H7 (cell line): ENCODE data around the gene ZNF575. TPM values are rescaled to one million over a fixed set of nuclear protein-coding genes. Genes with fewer than 3 reads are reported as not detected.

ENCODE experiments used
- DNase-seq: peaks from one replicate; pipeline ENCODE4 v3.0.0; 2012
- H3K27me3 ChIP-seq: 2 replicates; pipeline ENCODE4 v1.6.0; 2011; ENCODE audit warnings: mild to moderate bottlenecking, low read length; ENCODE audit not compliant: control insufficient read depth, insufficient read depth
- H3K36me3 ChIP-seq: replicated peaks from 2 replicates; pipeline ENCODE4 v1.5.1; 2011; ENCODE audit warnings: low read length; ENCODE audit not compliant: control insufficient read depth, insufficient read depth
- H3K4me3 ChIP-seq: 2 replicates; pipeline ENCODE4 v1.5.1; 2011; ENCODE audit warnings: low read depth, mild to moderate bottlenecking, control low read depth, low read length, moderate library complexity; ENCODE audit not compliant: insufficient read depth
- total RNA-seq: library from RNA; depleted of rRNA; stranded (reverse); fragments of >200 nt; shearing (Covaris generic); gene quantifications from 2 replicates; pipeline ENCODE4 v1.2.3, GENCODE V29; 2014

ZNF575 gene
- total RNA-seq, 1 experiment from 2014 or later = not detected

- Histone ChIP-seq H3K36me3 (peaks cover 2% of the 10 kb centered on the region), H3K27me3 (no peaks in the 10 kb centered on the region), H3K4me3 (no peak overlapping the region)
- DNase-seq = no peak
Observed at GRCh38 chr19:43562226-43562697, 29.3 kb downstream of the ZNF575 start.

GRCh38 chr19:43562698-43563241 is 29.8 kb downstream of the ZNF575 start:
- peaks cover 2% of the 10 kb centered on the region for H3K36me3 ChIP-seq
- H3K4me3 ChIP-seq = no peak overlapping the region
- DNase-seq = no peak
- no peaks in the 10 kb centered on the region for H3K27me3 ChIP-seq

GRCh38 chr19:43563816-43564457 is 30.9 kb downstream of the ZNF575 start:
- DNase-seq = no peak
- no peak overlapping the region for H3K4me3 ChIP-seq
- no peaks in the 10 kb centered on the region for H3K27me3 ChIP-seq
- H3K36me3 ChIP-seq = peaks cover 2% of the 10 kb centered on the region

- Histone ChIP-seq H3K27me3 (no peaks in the 10 kb centered on the region), H3K36me3 (peaks cover 2% of the 10 kb centered on the region), H3K4me3 (no peak overlapping the region)
- no peak for DNase-seq
Observed at GRCh38 chr19:43564800-43565199, 31.8 kb downstream of the ZNF575 start.

GRCh38 chr19:43569657-43570056 is 36.7 kb downstream of the ZNF575 start:
- H3K4me3 ChIP-seq = no peak overlapping the region

GRCh38 chr19:43570174-43570791 is 37.3 kb downstream of the ZNF575 start:
- no peak overlapping the region for H3K4me3 ChIP-seq
- DNase-seq = no peak
- H3K36me3 ChIP-seq = peaks cover 1% of the 10 kb centered on the region
- H3K27me3 ChIP-seq = no peaks in the 10 kb centered on the region

More at GRCh38 chr19:43569657-43570056, 36.7 kb downstream of the ZNF575 start:
- peaks cover 1% of the 10 kb centered on the region for H3K36me3 ChIP-seq
- H3K27me3 ChIP-seq = no peaks in the 10 kb centered on the region
- DNase-seq = no peak

- H3K27me3 ChIP-seq = no peaks in the 10 kb centered on the region
- no peak for DNase-seq
- H3K36me3 ChIP-seq = peaks cover 1% of the 10 kb centered on the region
- no peak overlapping the region for H3K4me3 ChIP-seq
Observed at GRCh38 chr19:43572171-43572588, 39.2 kb downstream of the ZNF575 start.

GRCh38 chr19:43574424-43575155 is 41.6 kb downstream of the ZNF575 start:
- no peaks in the 10 kb centered on the region for H3K27me3 ChIP-seq
- H3K4me3 ChIP-seq = peak overlapping the region; percentile 67
- peaks cover 1% of the 10 kb centered on the region for H3K36me3 ChIP-seq
- DNase-seq = no peak

- H3K4me3 ChIP-seq = peak within 1 kb of the TSS; percentile 67
- DNase-seq = peak; percentile 97
- H3K27me3 ChIP-seq = no peaks in the 10 kb centered on the region
- H3K36me3 ChIP-seq = peaks cover 1% of the 10 kb centered on the region
Observed at GRCh38 chr19:43575156-43575950, 42.4 kb downstream of the ZNF575 start, which contains the start of the genes PINLYP and XRCC1. PINLYP (plus strand) TSS chr19:43575801; CDS start chr19:43577192, 1,391 bp downstream. XRCC1 (minus strand) TSS chr19:43575527; CDS start chr19:43575458, 69 bp downstream.

GRCh38 chr19:43575955-43576878 is 43.2 kb downstream of the ZNF575 start:
- H3K4me3 ChIP-seq = peak overlapping the region; percentile 33
- DNase-seq = no peak

GRCh38 chr19:43578787-43579186 is 45.8 kb downstream of the ZNF575 start:
- no peak overlapping the region for H3K4me3 ChIP-seq
- no peak for DNase-seq
- H3K36me3 ChIP-seq = no peaks in the 10 kb centered on the region
- no peaks in the 10 kb centered on the region for H3K27me3 ChIP-seq

More at GRCh38 chr19:43575955-43576878, 43.2 kb downstream of the ZNF575 start:
- Histone ChIP-seq H3K27me3 (no peaks in the 10 kb centered on the region), H3K36me3 (peaks cover 1% of the 10 kb centered on the region; the same call in 1 of the 2 replicates)

- Histone ChIP-seq H3K27me3 (no peaks in the 10 kb centered on the region), H3K4me3 (no peak overlapping the region), H3K36me3 (no peaks in the 10 kb centered on the region)
- DNase-seq = no peak
Observed at GRCh38 chr19:43581467-43581866, 48.5 kb downstream of the ZNF575 start.

GRCh38 chr19:43582495-43582894 is 49.5 kb downstream of the ZNF575 start:
- no peak overlapping the region for H3K4me3 ChIP-seq
- H3K27me3 ChIP-seq = no peaks in the 10 kb centered on the region
- H3K36me3 ChIP-seq = no peaks in the 10 kb centered on the region
- no peak for DNase-seq
